ENCODE results near the gene HILPDA.
"Not testable (repeated sequence)": the region's sequence is repeated elsewhere in the genome, so short reads cannot be mapped to it uniquely, and the experiment has no call there.

The HILPDA gene

DNA sequence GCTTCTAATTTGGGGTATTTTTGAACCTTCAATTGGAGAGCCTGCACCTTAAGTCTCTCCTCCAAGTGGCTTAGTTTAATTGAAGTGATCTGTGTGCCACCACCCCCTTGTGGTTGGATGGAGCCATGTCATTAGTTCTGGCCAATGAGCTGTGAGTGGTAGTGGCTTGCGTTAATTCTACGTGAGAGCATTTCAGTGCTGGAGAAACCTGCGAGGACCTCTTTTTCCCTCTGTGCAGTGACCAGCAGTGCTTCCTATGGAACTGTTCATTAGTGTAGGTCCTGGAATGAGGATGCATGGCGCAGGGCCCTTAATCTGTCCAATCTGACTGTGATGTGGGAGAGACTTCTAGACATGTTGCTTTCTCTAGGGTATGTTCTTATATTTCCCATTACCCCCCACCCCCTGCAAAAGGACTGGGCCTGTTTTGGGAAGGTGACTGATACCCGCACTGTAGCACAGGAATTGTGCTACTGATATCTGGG, 3.8 kb downstream of the HILPDA start:
- DNase-seq (ENCODE audit: low read depth), result peak; percentile 76
- TF ChIP-seq, protein P1, sequence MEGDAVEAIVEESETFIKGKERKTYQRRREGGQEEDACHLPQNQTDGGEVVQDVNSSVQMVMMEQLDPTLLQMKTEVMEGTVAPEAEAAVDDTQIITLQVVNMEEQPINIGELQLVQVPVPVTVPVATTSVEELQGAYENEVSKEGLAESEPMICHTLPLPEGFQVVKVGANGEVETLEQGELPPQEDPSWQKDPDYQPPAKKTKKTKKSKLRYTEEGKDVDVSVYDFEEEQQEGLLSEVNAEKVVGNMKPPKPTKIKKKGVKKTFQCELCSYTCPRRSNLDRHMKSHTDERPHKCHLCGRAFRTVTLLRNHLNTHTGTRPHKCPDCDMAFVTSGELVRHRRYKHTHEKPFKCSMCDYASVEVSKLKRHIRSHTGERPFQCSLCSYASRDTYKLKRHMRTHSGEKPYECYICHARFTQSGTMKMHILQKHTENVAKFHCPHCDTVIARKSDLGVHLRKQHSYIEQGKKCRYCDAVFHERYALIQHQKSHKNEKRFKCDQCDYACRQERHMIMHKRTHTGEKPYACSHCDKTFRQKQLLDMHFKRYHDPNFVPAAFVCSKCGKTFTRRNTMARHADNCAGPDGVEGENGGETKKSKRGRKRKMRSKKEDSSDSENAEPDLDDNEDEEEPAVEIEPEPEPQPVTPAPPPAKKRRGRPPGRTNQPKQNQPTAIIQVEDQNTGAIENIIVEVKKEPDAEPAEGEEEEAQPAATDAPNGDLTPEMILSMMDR (IDR thresholded peaks at IDR 0.05; ENCODE audit: insufficient read depth, low read depth, low read length, missing control alignments), result peak; percentile 79
- no peak overlapping the region for H3K4me3 ChIP-seq (ENCODE audit: low read length)

DNA sequence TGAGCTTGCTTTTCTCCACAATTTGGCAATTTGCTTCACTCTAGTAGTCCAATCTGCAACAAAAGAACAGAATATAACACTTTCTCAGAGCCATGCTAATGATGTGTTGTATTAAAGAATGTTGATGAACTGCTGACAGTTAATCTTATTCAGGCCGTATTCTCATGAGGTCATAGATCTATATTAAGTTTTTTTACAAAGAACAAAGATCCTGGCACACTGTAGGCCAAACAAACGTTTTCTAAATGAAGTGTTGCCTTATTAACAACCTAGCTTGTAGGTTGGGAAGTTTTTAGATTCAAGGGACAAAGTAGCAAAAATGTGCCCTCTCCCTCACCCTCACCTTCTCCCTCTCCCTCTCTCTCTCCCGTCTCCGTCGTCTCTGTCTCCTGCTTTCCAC, 6.8 kb downstream of the HILPDA start:
- no peak overlapping the region for H3K4me3 ChIP-seq (ENCODE audit: low read length)
- TF ChIP-seq, protein P1 (IDR thresholded peaks at IDR 0.05; ENCODE audit: insufficient read depth, low read depth, low read length, missing control alignments), result no peak
- no peak for DNase-seq (ENCODE audit: low read depth)

DNA sequence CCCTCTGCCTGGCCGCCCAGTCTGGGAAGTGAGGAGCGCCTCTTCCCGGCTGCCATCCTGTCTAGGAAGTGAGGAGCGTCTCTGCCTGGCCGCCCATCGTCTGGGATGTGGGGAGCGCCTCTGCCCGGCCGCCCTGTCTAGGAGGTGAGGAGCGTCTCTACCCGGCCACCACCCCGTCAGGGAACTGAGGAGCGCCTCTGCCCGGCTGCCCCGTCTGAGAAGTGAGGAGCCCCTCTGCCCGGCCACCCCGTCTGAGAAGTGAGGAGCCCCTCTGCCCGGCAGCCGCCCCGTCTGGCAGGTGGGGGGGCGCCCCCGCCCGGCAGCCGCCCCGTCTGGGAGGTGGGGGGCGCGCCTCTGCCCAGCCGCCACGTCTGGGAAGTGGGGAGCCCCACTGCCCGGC, 7.7 kb downstream of the HILPDA start:
- H3K4me3 ChIP-seq (ENCODE audit: low read length); DNase-seq (ENCODE audit: low read depth): not testable (repeated sequence)

DNA sequence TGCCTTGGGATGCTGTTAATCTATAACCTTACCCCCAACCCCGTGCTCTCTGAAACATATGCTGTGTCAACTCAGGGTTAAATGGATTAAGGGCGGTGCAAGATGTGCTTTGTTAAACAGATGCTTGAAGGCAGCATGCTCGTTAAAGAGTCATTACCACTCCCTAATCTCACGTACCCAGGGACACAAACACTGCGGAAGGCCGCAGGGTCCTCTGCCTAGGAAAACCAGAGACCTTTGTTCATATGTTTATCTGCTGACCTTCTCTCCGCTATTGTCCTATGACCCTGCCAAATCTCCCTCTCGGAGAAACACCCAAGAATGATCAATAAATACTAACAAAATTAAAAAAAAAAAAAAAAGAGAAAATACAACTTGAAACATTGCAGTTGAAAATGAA, 8.3 kb downstream of the HILPDA start:
- not testable (repeated sequence) for DNase-seq (ENCODE audit: low read depth); H3K4me3 ChIP-seq (ENCODE audit: low read length)

DNA sequence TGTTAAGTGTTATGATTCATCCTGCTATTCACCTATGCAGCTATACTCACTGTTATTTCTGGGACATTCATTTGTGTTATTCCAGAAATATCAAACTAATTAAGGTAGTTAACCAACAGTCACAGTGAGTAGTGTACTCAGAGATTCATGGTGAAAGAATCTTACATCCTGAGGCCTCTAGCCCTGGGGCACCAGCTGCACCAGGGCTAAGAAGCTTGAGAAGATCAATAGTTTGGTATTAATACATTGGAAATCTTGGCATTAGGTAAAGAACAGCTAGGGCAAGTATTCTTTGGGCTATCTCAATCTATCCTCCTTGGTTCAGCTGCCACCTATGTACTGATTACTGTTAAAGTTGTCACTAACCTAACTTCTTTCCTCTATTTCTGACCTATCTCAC, 11.2 kb downstream of the HILPDA start:
- not testable (repeated sequence) for H3K4me3 ChIP-seq (ENCODE audit: low read length); DNase-seq (ENCODE audit: low read depth)

DNA sequence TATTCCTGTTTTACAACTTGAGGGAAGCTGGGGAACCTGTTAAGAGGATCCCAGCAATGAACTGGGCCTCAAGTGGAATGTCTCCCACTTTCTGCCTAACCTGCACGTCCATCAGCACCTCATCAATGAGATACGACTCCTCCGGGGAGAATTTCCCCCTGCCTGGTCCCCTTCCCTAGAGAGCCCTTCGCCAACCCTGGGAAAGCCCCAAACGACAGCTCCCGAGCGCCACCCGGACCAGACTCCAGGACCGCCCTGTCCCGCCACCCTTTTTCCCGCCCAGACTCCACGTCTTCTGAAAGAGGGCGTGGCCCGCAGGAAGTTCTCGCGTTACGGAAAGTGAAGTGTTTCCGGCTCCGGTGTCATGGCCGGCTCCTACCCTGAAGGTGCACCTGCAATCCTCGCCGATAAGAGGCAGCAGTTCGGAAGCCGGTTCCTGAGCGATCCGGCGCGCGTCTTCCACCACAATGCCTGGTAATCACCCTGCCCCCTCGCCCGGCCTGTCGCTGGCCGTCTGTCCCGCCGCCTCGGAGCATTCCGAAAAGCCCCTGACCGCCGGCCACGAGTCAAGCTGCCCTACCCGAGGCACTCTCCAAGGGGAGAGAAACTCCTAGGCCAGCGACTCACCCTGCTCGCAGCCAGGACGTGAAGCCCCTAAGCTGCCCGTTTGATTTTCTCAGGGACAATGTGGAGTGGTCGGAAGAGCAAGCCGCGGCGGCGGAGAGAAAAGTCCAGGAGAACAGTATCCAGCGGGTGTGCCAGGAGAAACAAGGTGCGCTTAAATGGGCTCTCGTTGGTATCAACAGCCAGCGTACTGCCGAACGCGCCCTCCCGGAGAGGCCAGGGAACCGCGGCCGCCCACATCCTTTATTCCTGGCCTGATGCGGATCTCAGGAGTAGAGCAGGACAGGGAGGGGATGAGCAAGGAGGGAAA, 21.0 kb downstream of the HILPDA start, which contains the start of gene METTL2B:
TSS of gene METTL2B (plus strand) at position 347 of the 934 bp plus-strand sequence. CDS start at position 365, 18 bp downstream.
- TF ChIP-seq, protein P1 (IDR thresholded peaks at IDR 0.05; ENCODE audit: insufficient read depth, low read depth, low read length, missing control alignments), result peak; percentile 54
- H3K4me3 ChIP-seq (ENCODE audit: low read length), result peak within 1 kb of the TSS; percentile 75
- peak; percentile 95 for DNase-seq (ENCODE audit: low read depth)

DNA sequence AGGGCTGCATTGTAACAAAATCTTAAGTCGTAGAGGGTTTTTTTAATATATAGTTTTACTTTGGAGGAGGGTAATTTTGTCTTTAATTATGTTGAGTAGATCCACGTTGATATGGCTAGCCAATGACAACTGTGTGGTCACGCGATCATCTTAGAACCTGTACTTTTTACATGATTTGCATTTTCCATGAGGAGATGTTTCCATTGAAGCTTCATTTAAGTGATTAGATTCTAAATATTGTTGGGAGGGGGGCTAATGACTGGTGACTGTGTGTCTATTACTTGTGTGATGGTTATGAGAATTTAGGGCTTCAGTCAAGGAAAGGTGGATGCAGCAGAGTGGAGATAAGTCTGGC, 21.6 kb downstream of the HILPDA start:
- DNase-seq (ENCODE audit: low read depth), result not testable (repeated sequence)

DNA sequence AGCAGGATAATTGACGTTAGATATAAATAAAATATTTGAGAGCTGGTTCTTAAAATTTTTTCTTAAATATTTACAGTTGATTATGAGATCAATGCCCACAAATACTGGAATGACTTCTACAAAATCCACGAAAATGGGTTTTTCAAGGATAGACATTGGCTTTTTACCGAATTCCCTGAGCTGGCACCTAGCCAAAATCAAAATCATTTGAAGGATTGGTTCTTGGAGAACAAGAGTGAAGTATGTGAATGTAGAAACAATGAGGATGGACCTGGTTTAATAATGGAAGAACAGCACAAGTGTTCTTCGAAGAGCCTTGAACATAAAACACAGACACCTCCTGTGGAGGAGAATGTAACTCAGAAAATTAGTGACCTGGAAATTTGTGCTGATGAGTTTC, 23.4 kb downstream of the HILPDA start:
- not testable (repeated sequence) for H3K4me3 ChIP-seq (ENCODE audit: low read length); DNase-seq (ENCODE audit: low read depth)

More for the DNA sequence above, 21.6 kb downstream of the HILPDA start:
- peak overlapping the region; percentile 75 for H3K4me3 ChIP-seq (ENCODE audit: low read length)

DNA sequence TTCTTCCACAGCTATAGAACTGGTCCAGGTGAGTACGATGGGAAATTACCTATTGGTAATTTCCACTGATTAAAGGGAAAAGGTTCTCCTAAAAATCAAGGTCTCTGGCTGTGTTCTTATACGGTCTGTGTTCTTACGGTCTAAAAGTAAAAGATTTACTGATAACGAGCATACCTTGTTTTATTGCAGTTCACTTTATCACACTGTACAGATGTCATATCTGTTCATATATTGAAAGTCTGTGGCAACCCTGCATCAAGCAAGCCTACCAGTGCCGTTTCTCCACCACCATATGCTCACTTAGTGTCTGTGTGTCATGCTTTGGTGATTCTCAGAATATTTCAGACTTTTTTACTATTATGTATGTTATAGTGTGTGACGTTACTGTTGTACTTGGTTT, 32.5 kb downstream of the HILPDA start:
- not testable (repeated sequence) for DNase-seq (ENCODE audit: low read depth); H3K4me3 ChIP-seq (ENCODE audit: low read length)

DNA sequence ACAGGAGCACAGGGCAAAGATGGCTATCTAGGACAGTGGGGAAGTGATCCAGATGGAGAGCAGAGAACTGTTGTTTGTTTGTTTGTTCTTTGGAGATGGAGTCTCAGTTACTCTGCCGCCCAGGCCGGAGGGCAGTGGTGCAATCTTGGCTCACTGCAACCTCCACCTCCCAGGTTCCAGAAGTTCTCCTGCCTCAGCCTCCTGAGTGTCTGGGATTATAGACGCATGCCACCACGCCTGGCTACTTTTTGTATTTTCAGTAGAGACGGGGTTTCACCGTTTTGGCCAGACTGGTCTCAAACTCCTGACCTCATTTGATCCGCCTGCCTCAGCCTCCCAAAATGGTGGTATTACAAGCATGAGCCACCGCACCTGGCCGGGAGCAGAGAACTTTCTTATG, 41.7 kb downstream of the HILPDA start:
- no peak overlapping the region for H3K4me3 ChIP-seq (ENCODE audit: low read length)
- TF ChIP-seq, protein P1 (IDR thresholded peaks at IDR 0.05; ENCODE audit: insufficient read depth, low read depth, low read length, missing control alignments), result no peak
- DNase-seq (ENCODE audit: low read depth), result no peak

DNA sequence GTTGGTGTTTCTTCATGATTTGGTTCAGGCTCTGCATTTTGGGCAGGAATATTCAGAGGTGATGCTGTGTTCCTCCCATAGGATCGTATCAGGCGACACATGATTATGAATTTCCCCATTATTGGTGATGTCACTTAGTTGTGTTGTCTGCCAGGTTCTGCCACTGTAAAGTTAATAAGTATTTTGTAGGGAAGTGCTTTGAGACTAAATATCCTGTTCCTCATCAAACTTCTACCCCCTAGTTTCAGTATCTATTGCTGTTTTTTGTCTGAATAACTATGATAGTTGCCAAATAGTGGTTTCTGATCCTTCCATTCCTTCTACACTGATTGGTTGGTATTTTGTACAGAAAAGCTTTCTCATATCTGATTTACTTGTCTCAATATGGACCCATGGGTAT, 49.7 kb downstream of the HILPDA start:
- DNase-seq (ENCODE audit: low read depth); H3K4me3 ChIP-seq (ENCODE audit: low read length): not testable (repeated sequence)

DNA sequence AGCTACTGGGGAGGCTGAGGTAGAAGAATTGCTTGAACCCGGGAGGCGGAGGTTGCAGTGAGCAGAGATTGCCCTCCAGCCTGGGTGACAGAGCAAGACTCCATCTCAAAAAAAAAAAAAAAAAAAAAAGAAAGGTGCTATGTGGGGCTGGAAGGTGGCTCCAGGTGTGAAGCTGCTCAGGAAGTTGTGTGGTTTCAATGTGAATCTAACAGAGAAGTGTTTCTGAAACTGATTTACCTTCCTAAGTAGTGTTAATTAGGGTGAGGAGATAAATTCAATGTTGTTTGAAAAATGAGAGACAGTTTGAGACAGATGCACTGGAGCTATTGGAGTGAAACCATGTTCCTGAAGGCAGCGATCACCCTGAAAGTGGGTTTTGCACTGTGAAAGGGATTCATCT, 51.1 kb downstream of the HILPDA start:
- DNase-seq (ENCODE audit: low read depth); H3K4me3 ChIP-seq (ENCODE audit: low read length): not testable (repeated sequence)

DNA sequence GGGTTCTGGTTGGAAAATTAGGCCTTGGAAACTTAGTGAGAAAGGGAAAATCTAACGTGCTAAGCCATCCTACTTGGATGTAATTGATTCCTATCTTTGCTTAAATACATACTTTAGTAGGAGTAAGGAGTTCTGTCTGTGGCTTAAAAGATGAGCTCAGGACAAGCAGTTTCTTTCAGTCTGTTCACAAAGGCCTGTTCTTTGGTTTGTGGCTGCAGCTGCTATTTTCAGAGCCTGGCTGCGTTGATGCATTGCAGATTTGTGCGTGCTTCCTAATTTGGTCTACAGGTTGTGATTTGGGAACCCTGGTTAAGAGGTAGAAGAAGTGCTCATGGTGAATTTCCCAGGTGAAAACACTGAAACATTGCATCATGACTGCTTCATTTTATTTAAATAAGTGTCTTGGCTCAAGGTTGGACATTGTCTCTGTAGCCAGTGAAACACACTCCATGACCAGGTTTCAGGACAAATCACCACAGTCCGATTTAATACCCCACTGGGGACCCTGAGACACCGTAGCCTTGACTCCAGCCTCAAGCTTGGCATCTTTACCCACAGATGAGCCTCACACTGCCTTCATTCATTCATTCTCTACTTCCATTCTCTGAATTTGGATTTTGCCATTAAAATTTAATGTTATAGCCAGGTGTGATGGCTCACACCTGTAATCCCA, 51.8 kb downstream of the HILPDA start:
- H3K4me3 ChIP-seq (ENCODE audit: low read length); DNase-seq (ENCODE audit: low read depth): not testable (repeated sequence)
